ENCODE results near the gene RAP1A. TPM values are rescaled to one million over a fixed set of nuclear protein-coding genes. Genes with fewer than 3 reads are reported as not detected.
A peak's percentile ranks its signal among the peaks of the same experiment; 100 is the strongest.

Gene RAP1A
- total RNA-seq, 1 experiment from 2014 or later: 26.7 TPM

GRCh38 chr1:111729271-111729921, 109.8 kb downstream of the RAP1A start:
- no peak overlapping the region for H3T11ph ChIP-seq (ENCODE audit: low read length)
- TF ChIP-seq CTCF (conservative IDR thresholded peaks at IDR 0.05): no peak

More at GRCh38 chr1:111729271-111729921, 109.8 kb downstream of the RAP1A start:
- no peak overlapping the region for H3K18ac ChIP-seq (ENCODE audit: insufficient read length, low read depth, low read length)
- WGBS (ENCODE audit: extremely low coverage, insufficient read length, low lambda C conversion rate): no CpG with 5 or more reads among the region's 8 CpGs
- H2BK15ac ChIP-seq (ENCODE audit: low read depth, low read length): no peak overlapping the region
- no peak overlapping the region for H3K14ac ChIP-seq (ENCODE audit: insufficient read depth, low read length)
- no peak overlapping the region for H3K23ac ChIP-seq (ENCODE audit: insufficient read length, low read depth, low read length)
- H3K23me2 ChIP-seq (ENCODE audit: insufficient read length, low read depth, low read length, poor library complexity, severe bottlenecking): no peaks in the 10 kb centered on the region
- peaks cover 2 to 4% (median 3%) of the 10 kb centered on the region in 3 experiments; a peak in 4 of 7 replicates for H3K36me3 Mint-ChIP-seq (ENCODE audit: insufficient read depth in 1 of 3, low read depth in 3 of 3)
- H4K20me1 ChIP-seq (ENCODE audit: control insufficient read depth, insufficient read depth, insufficient read length): peaks cover 2% of the 10 kb centered on the region
- no peaks in the 10 kb centered on the region for H3K27me3 Mint-ChIP-seq (ENCODE audit: low read depth)
- H2BK5ac ChIP-seq (ENCODE audit: insufficient read length, low read length): no peak overlapping the region
- H3K4me1 ChIP-seq (ENCODE audit: insufficient read depth, low read length): peaks cover 4% of the 10 kb centered on the region; the same call in 1 of the 2 replicates
- H4K91ac ChIP-seq (ENCODE audit: insufficient read length, low read depth, low read length): no peak overlapping the region
- H3K9me3 ChIP-seq (ENCODE audit: control insufficient read depth, low read depth, low read length): no peaks in the 10 kb centered on the region
- H2AK5ac ChIP-seq (ENCODE audit: insufficient read length, low read length): no peak overlapping the region
- peaks cover 2% of the 10 kb centered on the region for H3K79me1 ChIP-seq (ENCODE audit: insufficient read depth, low read depth, low read length, poor library complexity, severe bottlenecking)
- H3K27ac Mint-ChIP-seq: peak overlapping the region in 1 of 3 experiments; percentile 20; a peak in 2 of 7 replicates
- H3K4me1 Mint-ChIP-seq: peaks cover 22 to 28% of the 10 kb centered on the region in 2 experiments
- H3K4ac ChIP-seq (ENCODE audit: low read depth, low read length): no peak overlapping the region
- no peak overlapping the region for H3K9ac ChIP-seq (ENCODE audit: extremely low read depth, insufficient read length, low read length)
- H3K56ac ChIP-seq (ENCODE audit: insufficient read length, low read depth, low read length): no peak overlapping the region
- no peak overlapping the region for H3K27ac ChIP-seq (ENCODE audit: insufficient read length, low read depth, low read length)
- H4K5ac ChIP-seq (ENCODE audit: insufficient read length, low read depth, low read length): no peak overlapping the region
- no peak overlapping the region for H2BK12ac ChIP-seq (ENCODE audit: insufficient read length, low read depth, low read length)
- H2BK120ac ChIP-seq (ENCODE audit: low read depth, low read length, poor library complexity, severe bottlenecking): no peak overlapping the region
- no peak overlapping the region for H4K8ac ChIP-seq (replicated peaks; ENCODE audit: insufficient read length, low read depth, low read length)
- no peaks in the 10 kb centered on the region for H3K27me3 ChIP-seq (ENCODE audit: insufficient read depth, low read length)
- DNase-seq: no peak
- no peak overlapping the region for H3K4me3 Mint-ChIP-seq
- H3K9me3 Mint-ChIP-seq: no peaks in the 10 kb centered on the region; a peak in 1 of 5 replicates
- H3K79me2 ChIP-seq (ENCODE audit: insufficient read depth, low read length): no peaks in the 10 kb centered on the region
- H2AFZ ChIP-seq (ENCODE audit: low read length): no peak overlapping the region
- no peak overlapping the region for H3K4me2 ChIP-seq (ENCODE audit: insufficient read depth, insufficient read length, low read length)
- H2BK20ac ChIP-seq (ENCODE audit: low read depth, low read length, poor library complexity, severe bottlenecking): no peak overlapping the region
